ENCODE measurements around the gene XPNPEP1.

Gene XPNPEP1

GRCh38 chr10:109889867-109890266, 33.4 kb downstream of the XPNPEP1 start:
- Histone ChIP-seq H4K91ac (ENCODE audit: low read depth, low read length) (no peak overlapping the region), H3K4me2 (ENCODE audit: low read length) (no peak overlapping the region), H3K79me1 (ENCODE audit: low read length) (peaks cover 10% of the 10 kb centered on the region), H3K18ac (ENCODE audit: low read length) (no peak overlapping the region), H3K4me1 (ENCODE audit: control insufficient read depth in 1 of 2, insufficient read depth in 2 of 2, low read length in 2 of 2) (peaks cover 17 to 25% of the 10 kb centered on the region in 2 experiments), H3K36me3 (ENCODE audit: control insufficient read depth in 1 of 2, insufficient read depth in 2 of 2, low read length in 2 of 2) (peaks cover 12 to 23% of the 10 kb centered on the region in 2 experiments), H2AFZ (ENCODE audit: insufficient read depth, low read length, poor library complexity) (no peak overlapping the region), H3K14ac (ENCODE audit: low read length) (no peak overlapping the region), H3K9ac (ENCODE audit: low read length) (no peak overlapping the region), H2BK120ac (ENCODE audit: insufficient read depth, low read length, poor library complexity) (no peak overlapping the region), H4K12ac (ENCODE audit: low read depth, low read length) (no peak overlapping the region), H2AK5ac (ENCODE audit: low read length) (no peak overlapping the region), H4K8ac (ENCODE audit: low read depth, low read length) (no peak overlapping the region), H2BK5ac (ENCODE audit: low read depth, low read length, poor library complexity) (no peak overlapping the region), H3K79me2 (ENCODE audit: control insufficient read depth, insufficient read depth, low read length, poor library complexity) (peaks cover 4% of the 10 kb centered on the region), H3K4ac (ENCODE audit: low read depth, low read length) (no peak overlapping the region), H3K27me3 (ENCODE audit: insufficient read depth, low read length) (no peaks in the 10 kb centered on the region), H3K9me3 (ENCODE audit: insufficient read depth, low read depth, low read length) (no peaks in the 10 kb centered on the region), H3K4me3 (ENCODE audit: low read depth, low read length) (no peak overlapping the region), H3K27ac (ENCODE audit: low read depth, low read length) (no peak overlapping the region), H2BK12ac (ENCODE audit: low read length) (no peak overlapping the region), H3K23ac (ENCODE audit: low read length) (no peak overlapping the region)
- no peak for DNase-seq
- WGBS (ENCODE audit: extremely low coverage, insufficient coverage, insufficient read length): no CpG with 5 or more reads among the region's 4 CpGs

- peaks cover 4% of the 10 kb centered on the region for H3K79me1 ChIP-seq (ENCODE audit: low read length)
- no peak overlapping the region for H4K12ac ChIP-seq (ENCODE audit: low read depth, low read length)
- H3K4ac ChIP-seq (ENCODE audit: low read depth, low read length): no peak overlapping the region
- no peak overlapping the region for H3K9ac ChIP-seq (ENCODE audit: low read length)
- H3K4me2 ChIP-seq (ENCODE audit: low read length): no peak overlapping the region
- no peak for DNase-seq
- H3K4me3 ChIP-seq (ENCODE audit: low read depth, low read length): no peak overlapping the region
- peaks cover 12 to 25% of the 10 kb centered on the region in 2 experiments for H3K4me1 ChIP-seq (ENCODE audit: control insufficient read depth in 1 of 2, insufficient read depth in 2 of 2, low read length in 2 of 2)
- H2BK5ac ChIP-seq (ENCODE audit: low read depth, low read length, poor library complexity): no peak overlapping the region
- peaks cover 4% of the 10 kb centered on the region for H3K79me2 ChIP-seq (ENCODE audit: control insufficient read depth, insufficient read depth, low read length, poor library complexity)
- no peaks in the 10 kb centered on the region for H3K9me3 ChIP-seq (ENCODE audit: insufficient read depth, low read depth, low read length)
- no peak overlapping the region for H4K8ac ChIP-seq (ENCODE audit: low read depth, low read length)
- H3K27ac ChIP-seq (ENCODE audit: low read depth, low read length): no peak overlapping the region
- H3K27me3 ChIP-seq (ENCODE audit: insufficient read depth, low read length): no peaks in the 10 kb centered on the region
- no peak overlapping the region for H3K14ac ChIP-seq (ENCODE audit: low read length)
- H2BK12ac ChIP-seq (ENCODE audit: low read length): no peak overlapping the region
- WGBS (ENCODE audit: extremely low coverage, insufficient coverage, insufficient read length): no CpG with 5 or more reads among the region's 9 CpGs
- no peak overlapping the region for H4K91ac ChIP-seq (ENCODE audit: low read depth, low read length)
- H3K23ac ChIP-seq (ENCODE audit: low read length): no peak overlapping the region
- no peak overlapping the region for H2BK120ac ChIP-seq (ENCODE audit: insufficient read depth, low read length, poor library complexity)
- H3K18ac ChIP-seq (ENCODE audit: low read length): no peak overlapping the region
- H2AK5ac ChIP-seq (ENCODE audit: low read length): no peak overlapping the region
- peaks cover 17 to 28% of the 10 kb centered on the region in 2 experiments for H3K36me3 ChIP-seq (ENCODE audit: control insufficient read depth in 1 of 2, insufficient read depth in 2 of 2, low read length in 2 of 2)
- H2AFZ ChIP-seq (ENCODE audit: insufficient read depth, low read length, poor library complexity): no peak overlapping the region
These were observed 35.5 kb downstream of the XPNPEP1 start for GRCh38 chr10:109887776-109888175.

GRCh38 chr10:109887243-109887642, 36.1 kb downstream of the XPNPEP1 start:
- Histone ChIP-seq H2BK120ac (ENCODE audit: insufficient read depth, low read length, poor library complexity) (no peak overlapping the region), H2AFZ (ENCODE audit: insufficient read depth, low read length, poor library complexity) (no peak overlapping the region), H3K9me3 (ENCODE audit: insufficient read depth, low read depth, low read length) (no peaks in the 10 kb centered on the region), H3K4me3 (ENCODE audit: low read depth, low read length) (no peak overlapping the region), H3K14ac (ENCODE audit: low read length) (no peak overlapping the region), H3K9ac (ENCODE audit: low read length) (no peak overlapping the region), H4K12ac (ENCODE audit: low read depth, low read length) (no peak overlapping the region), H4K91ac (ENCODE audit: low read depth, low read length) (no peak overlapping the region), H2BK5ac (ENCODE audit: low read depth, low read length, poor library complexity) (no peak overlapping the region), H3K4me2 (ENCODE audit: low read length) (no peak overlapping the region), H2AK5ac (ENCODE audit: low read length) (no peak overlapping the region), H3K79me2 (ENCODE audit: control insufficient read depth, insufficient read depth, low read length, poor library complexity) (peaks cover 3% of the 10 kb centered on the region), H3K79me1 (ENCODE audit: low read length) (peaks cover 4% of the 10 kb centered on the region), H3K27ac (ENCODE audit: low read depth, low read length) (no peak overlapping the region), H3K4ac (ENCODE audit: low read depth, low read length) (no peak overlapping the region), H3K27me3 (ENCODE audit: insufficient read depth, low read length) (no peaks in the 10 kb centered on the region), H4K8ac (ENCODE audit: low read depth, low read length) (no peak overlapping the region), H3K36me3 (ENCODE audit: control insufficient read depth in 1 of 2, insufficient read depth in 2 of 2, low read length in 2 of 2) (peaks cover 23 to 34% of the 10 kb centered on the region in 2 experiments), H3K23ac (ENCODE audit: low read length) (no peak overlapping the region), H3K4me1 (ENCODE audit: control insufficient read depth in 1 of 2, insufficient read depth in 2 of 2, low read length in 2 of 2) (peaks cover 11 to 23% of the 10 kb centered on the region in 2 experiments), H3K18ac (ENCODE audit: low read length) (no peak overlapping the region), H2BK12ac (ENCODE audit: low read length) (no peak overlapping the region)
- no peak for DNase-seq
- WGBS (ENCODE audit: extremely low coverage, insufficient coverage, insufficient read length): no CpG with 5 or more reads among the region's 5 CpGs

GRCh38 chr10:109886781-109887140, 36.5 kb downstream of the XPNPEP1 start:
- peaks cover 6 to 18% of the 10 kb centered on the region in 2 experiments for H3K4me1 ChIP-seq (ENCODE audit: control insufficient read depth in 1 of 2, insufficient read depth in 2 of 2, low read length in 2 of 2)
- no peak overlapping the region for H3K18ac ChIP-seq (ENCODE audit: low read length)
- peaks cover under 1% of the 10 kb centered on the region for H3K79me2 ChIP-seq (ENCODE audit: control insufficient read depth, insufficient read depth, low read length, poor library complexity)
- H4K91ac ChIP-seq (ENCODE audit: low read depth, low read length): no peak overlapping the region
- H3K9me3 ChIP-seq (ENCODE audit: insufficient read depth, low read depth, low read length): no peaks in the 10 kb centered on the region
- H3K14ac ChIP-seq (ENCODE audit: low read length): no peak overlapping the region
- no peak overlapping the region for H2BK5ac ChIP-seq (ENCODE audit: low read depth, low read length, poor library complexity)
- H3K27ac ChIP-seq (ENCODE audit: low read depth, low read length): no peak overlapping the region
- H3K4ac ChIP-seq (ENCODE audit: low read depth, low read length): no peak overlapping the region
- no peak overlapping the region for H3K9ac ChIP-seq (ENCODE audit: low read length)
- no peak overlapping the region for H2BK12ac ChIP-seq (ENCODE audit: low read length)
- no peak overlapping the region for H2BK120ac ChIP-seq (ENCODE audit: insufficient read depth, low read length, poor library complexity)
- peaks cover 25 to 33% of the 10 kb centered on the region in 2 experiments for H3K36me3 ChIP-seq (ENCODE audit: control insufficient read depth in 1 of 2, insufficient read depth in 2 of 2, low read length in 2 of 2)
- DNase-seq: no peak
- WGBS (ENCODE audit: extremely low coverage, insufficient coverage, insufficient read length): no CpG with 5 or more reads among the region's 2 CpGs
- no peak overlapping the region for H3K4me2 ChIP-seq (ENCODE audit: low read length)
- no peak overlapping the region for H2AFZ ChIP-seq (ENCODE audit: insufficient read depth, low read length, poor library complexity)
- H4K12ac ChIP-seq (ENCODE audit: low read depth, low read length): no peak overlapping the region
- H3K4me3 ChIP-seq (ENCODE audit: low read depth, low read length): no peak overlapping the region
- H2AK5ac ChIP-seq (ENCODE audit: low read length): no peak overlapping the region
- H4K8ac ChIP-seq (ENCODE audit: low read depth, low read length): no peak overlapping the region
- H3K79me1 ChIP-seq (ENCODE audit: low read length): peaks cover under 1% of the 10 kb centered on the region
- H3K23ac ChIP-seq (ENCODE audit: low read length): no peak overlapping the region
- H3K27me3 ChIP-seq (ENCODE audit: insufficient read depth, low read length): no peaks in the 10 kb centered on the region

Measured in trophoblast cell (in vitro differentiated cells and primary cell).